Trophoblast cell (in vitro differentiated cells and primary cell): ENCODE data around the gene MC5R.

Experiments used
- DNase-seq, 2 donors: peaks; one replicate each; pipeline ENCODE4 v3.0.0-alpha.2; 2016
- H2AFZ ChIP-seq: 2 replicates; pipeline ENCODE4 v1.6.1; 2013; ENCODE audit warnings: low read length, moderate library complexity, mild to moderate bottlenecking; ENCODE audit not compliant: insufficient read depth, poor library complexity
- H2AK5ac ChIP-seq: 2 replicates; pipeline ENCODE4 v1.6.1; 2013; ENCODE audit warnings: mild to moderate bottlenecking, low read length
- H2BK120ac ChIP-seq: 2 replicates; pipeline ENCODE4 v1.6.1; 2013; ENCODE audit warnings: low read length, mild to moderate bottlenecking, moderate library complexity; ENCODE audit not compliant: insufficient read depth, poor library complexity
- H2BK12ac ChIP-seq: 2 replicates; pipeline ENCODE4 v1.6.1; 2013; ENCODE audit warnings: mild to moderate bottlenecking, low read length, moderate library complexity
- H2BK5ac ChIP-seq: 2 replicates; pipeline ENCODE4 v1.6.1; 2013; ENCODE audit warnings: low read length, low read depth, moderate library complexity, mild to moderate bottlenecking; ENCODE audit not compliant: poor library complexity
- H3K14ac ChIP-seq: 2 replicates; pipeline ENCODE4 v1.6.1; 2013; ENCODE audit warnings: mild to moderate bottlenecking, low read length
- H3K18ac ChIP-seq: 2 replicates; pipeline ENCODE4 v1.6.1; 2013; ENCODE audit warnings: mild to moderate bottlenecking, low read length
- H3K23ac ChIP-seq: 2 replicates; pipeline ENCODE4 v1.6.1; 2013; ENCODE audit warnings: low read length
- H3K27ac ChIP-seq: 2 replicates; pipeline ENCODE4 v1.5.1; 2013; ENCODE audit warnings: low read depth, mild to moderate bottlenecking, inconsistent platforms, low read length, moderate library complexity
- H3K27me3 ChIP-seq: 2 replicates; pipeline ENCODE4 v1.6.1; 2013; ENCODE audit warnings: inconsistent platforms, mild to moderate bottlenecking, low read length, moderate library complexity; ENCODE audit not compliant: insufficient read depth
- H3K36me3 ChIP-seq, 2 experiments: 1 replicate in 1 of 2; 2 replicates in 1 of 2; pipeline ENCODE4 v1.6.1; 2013; ENCODE audit warnings: low read length in 2 of 2, mild to moderate bottlenecking in 2 of 2, moderate library complexity in 1 of 2; ENCODE audit not compliant: insufficient read depth in 2 of 2, control insufficient read depth in 1 of 2
- H3K4ac ChIP-seq: 2 replicates; pipeline ENCODE4 v1.6.1; 2013; ENCODE audit warnings: low read depth, mild to moderate bottlenecking, low read length, moderate library complexity
- H3K4me1 ChIP-seq, 2 experiments: 1 replicate in 1 of 2; 2 replicates in 1 of 2; pipeline ENCODE4 v1.6.1; 2013; ENCODE audit warnings: low read length in 2 of 2, mild to moderate bottlenecking in 2 of 2, moderate library complexity in 1 of 2; ENCODE audit not compliant: insufficient read depth in 2 of 2, control insufficient read depth in 1 of 2
- H3K4me2 ChIP-seq: 2 replicates; pipeline ENCODE4 v1.6.1; 2013; ENCODE audit warnings: inconsistent platforms, mild to moderate bottlenecking, low read length, moderate library complexity
- H3K4me3 ChIP-seq: 2 replicates; pipeline ENCODE4 v1.5.1; 2013; ENCODE audit warnings: mild to moderate bottlenecking, low read depth, low read length, inconsistent platforms
- H3K79me1 ChIP-seq: one replicate; pipeline ENCODE4 v1.6.1; 2013; ENCODE audit warnings: low read length
- H3K79me2 ChIP-seq: 2 replicates; pipeline ENCODE4 v1.6.1; 2013; ENCODE audit warnings: low read length, mild to moderate bottlenecking; ENCODE audit not compliant: control insufficient read depth, insufficient read depth, poor library complexity
- H3K9ac ChIP-seq: 2 replicates; pipeline ENCODE4 v1.6.1; 2013; ENCODE audit warnings: mild to moderate bottlenecking, low read length
- H3K9me3 ChIP-seq: 2 replicates; pipeline ENCODE4 v1.6.1; 2013; ENCODE audit warnings: low read depth, mild to moderate bottlenecking, control low read depth, inconsistent platforms, low read length; ENCODE audit not compliant: insufficient read depth
- H4K12ac ChIP-seq: 2 replicates; pipeline ENCODE4 v1.6.1; 2013; ENCODE audit warnings: low read depth, mild to moderate bottlenecking, low read length, moderate library complexity
- H4K8ac ChIP-seq: 2 replicates; pipeline ENCODE4 v1.6.1; 2013; ENCODE audit warnings: low read depth, mild to moderate bottlenecking, low read length, moderate library complexity
- H4K91ac ChIP-seq: one replicate; pipeline ENCODE4 v1.6.1; 2013; ENCODE audit warnings: low read depth, mild to moderate bottlenecking, low read length, moderate library complexity
- WGBS: extraction: QIAGEN DNeasy Blood & Tissue Kit; methylation state at CpG from one replicate; pipeline ENCODE4 v1.1.7; 2013; ENCODE audit warnings: missing lambda C conversion rate; ENCODE audit not compliant: insufficient read length, insufficient coverage; ENCODE audit errors: extremely low coverage; 5-methylcytosine and 5-hydroxymethylcytosine counted together

Gene MC5R

DNA sequence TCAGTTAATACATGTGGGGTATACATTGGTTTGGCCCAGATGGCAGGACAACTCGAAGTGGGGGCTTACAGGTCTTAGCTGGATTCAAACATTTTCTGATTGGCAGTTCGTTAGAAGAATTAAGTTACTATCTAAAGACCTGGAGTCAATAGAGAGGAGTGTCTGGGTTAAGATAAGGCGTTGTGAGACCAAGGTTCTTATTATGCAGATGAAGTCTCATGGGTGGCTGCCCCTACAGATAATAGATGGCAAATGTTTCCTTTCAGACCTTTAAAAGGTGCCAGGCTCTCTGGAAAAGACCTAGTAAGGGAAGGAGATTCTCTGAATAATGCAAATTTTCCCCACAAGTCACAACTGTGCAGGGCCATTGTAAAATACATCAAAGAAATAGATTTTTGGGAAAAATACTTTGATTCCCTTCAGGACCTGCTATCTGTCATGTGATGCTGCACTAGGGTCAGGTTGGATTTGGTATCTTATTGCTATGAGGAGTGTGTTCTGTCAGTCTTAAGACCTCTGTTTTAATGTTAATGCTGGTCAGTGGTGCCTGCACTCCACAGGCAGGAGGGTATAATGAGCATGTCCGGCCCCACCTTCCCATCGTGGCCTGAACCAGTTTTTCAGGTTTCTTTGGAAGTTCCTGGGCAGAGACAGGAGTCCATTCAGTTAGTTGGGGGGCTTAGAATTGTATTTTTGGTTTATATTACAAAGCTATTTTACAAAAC is 14.3 kb upstream of the MC5R start:
- no peaks in the 10 kb centered on the region for H3K79me1 ChIP-seq
- H4K12ac ChIP-seq, result no peak overlapping the region
- no peak overlapping the region for H4K8ac ChIP-seq
- no CpG with 5 or more reads among the region's 5 CpGs for WGBS
- H2BK120ac ChIP-seq, result no peak overlapping the region
- H3K4me1 ChIP-seq, result peaks cover 8 to 20% of the 10 kb centered on the region in 2 experiments
- H3K4ac ChIP-seq, result no peak overlapping the region
- H3K23ac ChIP-seq, result no peak overlapping the region
- H3K18ac ChIP-seq, result no peak overlapping the region
- H2AFZ ChIP-seq, result no peak overlapping the region
- H3K79me2 ChIP-seq, result no peaks in the 10 kb centered on the region
- H4K91ac ChIP-seq, result no peak overlapping the region
- no peak overlapping the region for H3K9ac ChIP-seq
- no peaks in the 10 kb centered on the region for H3K9me3 ChIP-seq
- H2BK12ac ChIP-seq, result no peak overlapping the region
- no peaks in the 10 kb centered on the region for H3K27me3 ChIP-seq
- DNase-seq, result peak in 1 of 2 donors; percentile 36
- peak overlapping the region; percentile 40 for H3K27ac ChIP-seq
- no peak overlapping the region for H3K4me3 ChIP-seq
- no peak overlapping the region for H2AK5ac ChIP-seq
- no peak overlapping the region for H2BK5ac ChIP-seq
- no peaks in the 10 kb centered on the region for H3K36me3 ChIP-seq
- H3K4me2 ChIP-seq, result peak overlapping the region; percentile 30
- no peak overlapping the region for H3K14ac ChIP-seq

DNA sequence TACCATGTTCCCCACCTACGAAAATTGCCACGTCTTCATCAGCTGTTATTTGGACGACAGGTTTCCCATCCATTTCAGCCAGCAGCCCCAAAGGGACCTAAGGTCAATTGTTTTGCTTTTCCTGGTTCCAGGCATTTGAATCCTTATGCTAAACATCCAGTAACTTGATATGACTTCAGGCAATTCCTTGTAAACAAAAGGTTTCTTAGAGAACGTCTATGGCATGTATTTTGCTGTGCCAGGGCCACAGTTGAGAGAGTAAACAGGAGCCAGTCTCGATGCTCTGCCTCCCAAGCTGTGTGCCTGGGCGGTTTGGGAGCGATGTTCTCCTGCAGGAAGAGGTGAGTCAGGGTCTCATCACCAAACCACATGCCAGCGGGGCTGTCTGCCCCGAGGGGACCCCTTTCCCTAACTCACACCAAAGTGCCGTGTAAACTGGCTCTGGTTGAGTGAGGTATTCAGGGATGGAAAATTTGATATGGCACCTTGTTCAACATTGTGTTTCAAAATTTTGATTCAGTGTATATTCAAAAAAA is 12.9 kb upstream of the MC5R start:
- no peaks in the 10 kb centered on the region for H3K27me3 ChIP-seq
- no peak overlapping the region for H2BK5ac ChIP-seq
- no peak overlapping the region for H3K4me2 ChIP-seq
- no peak overlapping the region for H3K14ac ChIP-seq
- no peak overlapping the region for H4K8ac ChIP-seq
- H3K9ac ChIP-seq, result no peak overlapping the region
- no peak overlapping the region for H4K91ac ChIP-seq
- no peak overlapping the region for H3K4me3 ChIP-seq
- no peak overlapping the region for H2AK5ac ChIP-seq
- H3K9me3 ChIP-seq, result no peaks in the 10 kb centered on the region
- H3K36me3 ChIP-seq, result no peaks in the 10 kb centered on the region
- no peak overlapping the region for H2BK120ac ChIP-seq
- no peak overlapping the region for H3K27ac ChIP-seq
- H3K79me2 ChIP-seq, result no peaks in the 10 kb centered on the region
- no peak overlapping the region for H4K12ac ChIP-seq
- no peaks in the 10 kb centered on the region for H3K79me1 ChIP-seq
- H2BK12ac ChIP-seq, result no peak overlapping the region
- H3K18ac ChIP-seq, result no peak overlapping the region
- H3K23ac ChIP-seq, result no peak overlapping the region
- DNase-seq, result no peak
- peaks cover 8 to 17% of the 10 kb centered on the region in 2 experiments for H3K4me1 ChIP-seq
- no CpG with 5 or more reads among the region's 10 CpGs for WGBS
- no peak overlapping the region for H2AFZ ChIP-seq
- no peak overlapping the region for H3K4ac ChIP-seq

GRCh38 chr18:13811993-13812392 is 12.0 kb upstream of the MC5R start:
- H3K4me3 ChIP-seq, result no peak overlapping the region
- H3K79me1 ChIP-seq, result no peaks in the 10 kb centered on the region
- no peak overlapping the region for H2AK5ac ChIP-seq
- H2BK12ac ChIP-seq, result no peak overlapping the region
- peaks cover 2% of the 10 kb centered on the region for H3K9me3 ChIP-seq
- H3K4me2 ChIP-seq, result no peak overlapping the region
- no peak overlapping the region for H2AFZ ChIP-seq
- no peak overlapping the region for H4K8ac ChIP-seq
- no peak overlapping the region for H3K4ac ChIP-seq
- no peak overlapping the region for H3K18ac ChIP-seq
- no peak overlapping the region for H3K27ac ChIP-seq
- H3K27me3 ChIP-seq, result no peaks in the 10 kb centered on the region
- peaks cover 8 to 17% of the 10 kb centered on the region in 2 experiments for H3K4me1 ChIP-seq
- DNase-seq, result no peak
- H4K91ac ChIP-seq, result no peak overlapping the region
- H3K79me2 ChIP-seq, result no peaks in the 10 kb centered on the region
- no CpG with 5 or more reads among the region's 6 CpGs for WGBS
- no peak overlapping the region for H3K9ac ChIP-seq
- H3K23ac ChIP-seq, result no peak overlapping the region
- H4K12ac ChIP-seq, result no peak overlapping the region
- no peak overlapping the region for H3K14ac ChIP-seq
- no peak overlapping the region for H2BK120ac ChIP-seq
- H3K36me3 ChIP-seq, result no peaks in the 10 kb centered on the region
- no peak overlapping the region for H2BK5ac ChIP-seq

- Histone ChIP-seq H3K36me3 (no peaks in the 10 kb centered on the region), H3K79me1 (no peaks in the 10 kb centered on the region), H3K18ac (no peak overlapping the region), H3K23ac (no peak overlapping the region), H2AK5ac (no peak overlapping the region), H3K79me2 (no peaks in the 10 kb centered on the region), H3K9me3 (peaks cover 3% of the 10 kb centered on the region), H3K4me2 (no peak overlapping the region), H3K14ac (no peak overlapping the region), H4K8ac (no peak overlapping the region), H2AFZ (no peak overlapping the region), H2BK5ac (no peak overlapping the region), H3K27ac (no peak overlapping the region), H3K4ac (no peak overlapping the region), H3K27me3 (no peaks in the 10 kb centered on the region), H2BK120ac (no peak overlapping the region), H4K12ac (no peak overlapping the region), H3K4me3 (no peak overlapping the region), H3K9ac (no peak overlapping the region), H4K91ac (no peak overlapping the region), H3K4me1 (peaks cover 8 to 15% of the 10 kb centered on the region in 2 experiments), H2BK12ac (no peak overlapping the region)
- WGBS, result no CpG with 5 or more reads among the region's 4 CpGs
- peak; percentile 52 to 83 for DNase-seq
Observed at GRCh38 chr18:13813271-13813849, 10.6 kb upstream of the MC5R start.
